ENCODE data around the gene LUZP2. TPM values are rescaled to one million over a fixed set of nuclear protein-coding genes. Genes with fewer than 3 reads are reported as not detected.

The LUZP2 gene
- total RNA-seq, 2 experiments from 2014 or later, result not detected

DNA sequence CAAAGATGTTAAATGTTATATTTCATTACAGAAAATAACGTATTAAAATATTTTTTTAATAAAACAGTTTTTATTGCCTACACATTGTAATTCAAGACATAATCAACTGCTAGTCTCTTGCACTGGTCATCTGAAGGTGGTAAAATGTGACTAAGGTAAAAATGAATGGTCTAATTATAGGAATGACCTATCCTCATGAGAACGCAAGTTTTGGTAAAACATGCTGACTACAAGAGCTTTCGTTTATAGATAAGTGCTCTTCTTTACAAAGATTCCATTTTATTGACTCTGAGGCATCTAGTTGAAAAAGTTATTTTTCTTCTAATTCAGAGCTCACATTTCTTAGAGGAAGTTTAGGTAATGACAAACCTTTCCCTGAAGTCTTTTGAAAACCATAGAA is 27.3 kb downstream of the LUZP2 start:
- intact Hi-C loops (cut with micrococcal nuclease; ENCODE audit: unreplicated experiment), result no loop called here
- Histone ChIP-seq H3K4me3 (ENCODE audit: low read depth, low read length, poor library complexity, severe bottlenecking) (no peak overlapping the region), H3K9me3 (ENCODE audit: low read length) (no peaks in the 10 kb centered on the region), H3K9me2 (ENCODE audit: insufficient read depth, low read length) (no peaks in the 10 kb centered on the region), H3K79me2 (ENCODE audit: insufficient read depth, low read depth, low read length) (no peaks in the 10 kb centered on the region), H4K20me1 (ENCODE audit: insufficient read depth, low read length) (no peaks in the 10 kb centered on the region), H3K36me3 (ENCODE audit: insufficient read depth, low read length) (no peaks in the 10 kb centered on the region), H3K4me2 (ENCODE audit: low read length) (no peak overlapping the region), H3K27ac (ENCODE audit: low read depth, low read length, poor library complexity, severe bottlenecking) (no peak overlapping the region), H2AFZ (ENCODE audit: low read length) (no peak overlapping the region), H3K4me1 (ENCODE audit: insufficient read depth, low read length, poor library complexity, severe bottlenecking) (no peaks in the 10 kb centered on the region)
- ChIA-PET CTCF (ENCODE audit: unreplicated experiment) (no interaction called here), POLR2A (no interaction called here)
- TF ChIP-seq, protein P1, sequence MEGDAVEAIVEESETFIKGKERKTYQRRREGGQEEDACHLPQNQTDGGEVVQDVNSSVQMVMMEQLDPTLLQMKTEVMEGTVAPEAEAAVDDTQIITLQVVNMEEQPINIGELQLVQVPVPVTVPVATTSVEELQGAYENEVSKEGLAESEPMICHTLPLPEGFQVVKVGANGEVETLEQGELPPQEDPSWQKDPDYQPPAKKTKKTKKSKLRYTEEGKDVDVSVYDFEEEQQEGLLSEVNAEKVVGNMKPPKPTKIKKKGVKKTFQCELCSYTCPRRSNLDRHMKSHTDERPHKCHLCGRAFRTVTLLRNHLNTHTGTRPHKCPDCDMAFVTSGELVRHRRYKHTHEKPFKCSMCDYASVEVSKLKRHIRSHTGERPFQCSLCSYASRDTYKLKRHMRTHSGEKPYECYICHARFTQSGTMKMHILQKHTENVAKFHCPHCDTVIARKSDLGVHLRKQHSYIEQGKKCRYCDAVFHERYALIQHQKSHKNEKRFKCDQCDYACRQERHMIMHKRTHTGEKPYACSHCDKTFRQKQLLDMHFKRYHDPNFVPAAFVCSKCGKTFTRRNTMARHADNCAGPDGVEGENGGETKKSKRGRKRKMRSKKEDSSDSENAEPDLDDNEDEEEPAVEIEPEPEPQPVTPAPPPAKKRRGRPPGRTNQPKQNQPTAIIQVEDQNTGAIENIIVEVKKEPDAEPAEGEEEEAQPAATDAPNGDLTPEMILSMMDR (conservative IDR thresholded peaks at IDR 0.05; ENCODE audit: low read length), result no peak
- TF ChIP-seq EZH2phosphoT487 (IDR thresholded peaks at IDR 0.05; ENCODE audit: borderline replicate concordance, low read depth, low read length), result no peak
- BruUV-seq (replicated peaks), result no TSS peak
- no peak for DNase-seq (ENCODE audit: low spot score)

DNA sequence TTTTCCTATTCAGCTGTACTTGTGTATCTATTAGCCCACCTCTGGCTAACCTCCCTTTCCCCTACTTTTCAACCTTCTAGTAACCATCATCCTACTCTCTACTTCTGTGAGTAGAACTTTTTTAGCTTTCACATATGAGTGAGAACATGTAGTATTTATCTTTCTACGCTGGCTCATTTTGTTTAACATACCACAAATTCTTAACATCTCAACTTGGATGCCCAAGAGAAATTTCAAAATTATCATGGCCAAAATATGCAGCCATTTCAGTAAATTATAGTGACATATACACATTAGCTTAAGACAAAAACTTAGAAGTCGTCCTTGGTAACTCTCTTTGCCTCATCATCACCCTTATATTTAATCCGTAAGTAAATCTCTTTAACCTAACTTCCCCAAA is 34.7 kb downstream of the LUZP2 start:
- TF ChIP-seq, protein P1 (conservative IDR thresholded peaks at IDR 0.05; ENCODE audit: low read length), result no peak
- no peak for TF ChIP-seq EZH2phosphoT487 (IDR thresholded peaks at IDR 0.05; ENCODE audit: borderline replicate concordance, low read depth, low read length)
- ChIA-PET CTCF (ENCODE audit: unreplicated experiment) (no interaction called here), POLR2A (interaction anchor here (0.6 kb wide), 1 partner anchor 1091 kb away, joined by 3 read pairs; no protein-coding TSS in a partner anchor)
- Histone ChIP-seq H3K4me3 (ENCODE audit: low read depth, low read length, poor library complexity, severe bottlenecking) (no peak overlapping the region), H3K27ac (ENCODE audit: low read depth, low read length, poor library complexity, severe bottlenecking) (no peak overlapping the region), H3K9me3 (ENCODE audit: low read length) (no peaks in the 10 kb centered on the region), H2AFZ (ENCODE audit: low read length) (no peak overlapping the region), H3K4me1 (ENCODE audit: insufficient read depth, low read length, poor library complexity, severe bottlenecking) (no peaks in the 10 kb centered on the region), H3K4me2 (ENCODE audit: low read length) (no peak overlapping the region), H3K36me3 (ENCODE audit: insufficient read depth, low read length) (no peaks in the 10 kb centered on the region), H3K79me2 (ENCODE audit: insufficient read depth, low read depth, low read length) (no peaks in the 10 kb centered on the region), H4K20me1 (ENCODE audit: insufficient read depth, low read length) (no peaks in the 10 kb centered on the region), H3K9me2 (ENCODE audit: insufficient read depth, low read length) (no peaks in the 10 kb centered on the region)
- no peak for DNase-seq (ENCODE audit: low spot score)
- intact Hi-C loops (cut with micrococcal nuclease; ENCODE audit: unreplicated experiment), result no loop called here
- BruUV-seq (replicated peaks), result no TSS peak

DNA sequence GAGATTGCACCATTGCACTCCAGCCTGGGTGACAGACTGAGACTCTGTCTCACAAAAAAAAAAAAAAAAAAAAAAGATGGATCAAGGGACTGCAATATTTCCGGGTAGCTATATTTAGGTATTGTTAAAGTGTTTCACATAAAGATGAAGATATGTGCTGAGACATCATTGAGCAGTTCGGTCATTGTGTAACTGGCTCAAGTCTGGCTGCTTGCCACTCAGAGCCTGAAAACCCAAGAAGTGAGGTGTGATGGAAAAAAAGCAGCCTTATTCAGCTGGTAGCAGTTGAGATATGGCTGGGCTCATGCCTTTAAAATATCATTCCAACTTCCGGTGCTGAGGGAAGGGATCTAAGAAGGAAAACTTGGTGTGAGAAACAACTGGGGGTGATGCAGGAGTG is 46.9 kb downstream of the LUZP2 start:
- Histone ChIP-seq H3K27ac (ENCODE audit: low read depth, low read length, poor library complexity, severe bottlenecking) (no peak overlapping the region), H4K20me1 (ENCODE audit: insufficient read depth, low read length) (no peaks in the 10 kb centered on the region), H3K4me1 (ENCODE audit: insufficient read depth, low read length, poor library complexity, severe bottlenecking) (no peaks in the 10 kb centered on the region), H3K4me3 (ENCODE audit: low read depth, low read length, poor library complexity, severe bottlenecking) (no peak overlapping the region), H3K9me3 (ENCODE audit: low read length) (no peaks in the 10 kb centered on the region), H3K36me3 (ENCODE audit: insufficient read depth, low read length) (no peaks in the 10 kb centered on the region), H3K4me2 (ENCODE audit: low read length) (no peak overlapping the region), H3K79me2 (ENCODE audit: insufficient read depth, low read depth, low read length) (no peaks in the 10 kb centered on the region), H2AFZ (ENCODE audit: low read length) (no peak overlapping the region), H3K9me2 (ENCODE audit: insufficient read depth, low read length) (no peaks in the 10 kb centered on the region)
- CTCF ChIA-PET (ENCODE audit: unreplicated experiment), result no interaction called here
- no peak for DNase-seq (ENCODE audit: low spot score)
- no peak for TF ChIP-seq EZH2phosphoT487 (IDR thresholded peaks at IDR 0.05; ENCODE audit: borderline replicate concordance, low read depth, low read length)
- TF ChIP-seq, protein P1 (conservative IDR thresholded peaks at IDR 0.05; ENCODE audit: low read length), result no peak
- BruUV-seq (replicated peaks), result no TSS peak
- POLR2A ChIA-PET, result no interaction called here
- intact Hi-C loops (cut with micrococcal nuclease; ENCODE audit: unreplicated experiment), result no loop called here
